ENCODE results near the gene ZNF710. TPM values are rescaled to one million over a fixed set of nuclear protein-coding genes. Genes with fewer than 3 reads are reported as not detected.

The ZNF710 gene
- total RNA-seq, 2 donors from 2014 or later = 10.3 to 12.0 TPM

DNA sequence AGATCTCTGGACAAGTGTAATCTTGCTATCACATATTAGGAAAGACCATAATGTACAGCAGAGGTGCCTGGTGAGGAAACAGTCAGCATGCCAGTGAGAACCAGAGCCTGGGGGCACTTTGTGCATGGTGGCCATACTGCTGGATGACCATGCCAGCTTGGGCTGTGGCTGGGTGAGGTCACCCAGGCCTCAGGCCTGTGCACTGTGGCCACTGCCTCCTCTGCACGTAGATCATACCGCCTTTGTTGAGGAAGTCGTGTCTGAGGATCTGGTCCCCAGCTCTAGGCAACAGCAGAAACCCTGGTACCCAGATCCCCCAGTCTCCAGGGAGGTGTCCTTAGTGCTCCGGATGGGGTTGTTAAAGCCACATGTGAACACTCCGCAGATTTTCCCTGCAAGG lies 38.9 kb downstream of the ZNF710 start:
- TF ChIP-seq, protein P1, sequence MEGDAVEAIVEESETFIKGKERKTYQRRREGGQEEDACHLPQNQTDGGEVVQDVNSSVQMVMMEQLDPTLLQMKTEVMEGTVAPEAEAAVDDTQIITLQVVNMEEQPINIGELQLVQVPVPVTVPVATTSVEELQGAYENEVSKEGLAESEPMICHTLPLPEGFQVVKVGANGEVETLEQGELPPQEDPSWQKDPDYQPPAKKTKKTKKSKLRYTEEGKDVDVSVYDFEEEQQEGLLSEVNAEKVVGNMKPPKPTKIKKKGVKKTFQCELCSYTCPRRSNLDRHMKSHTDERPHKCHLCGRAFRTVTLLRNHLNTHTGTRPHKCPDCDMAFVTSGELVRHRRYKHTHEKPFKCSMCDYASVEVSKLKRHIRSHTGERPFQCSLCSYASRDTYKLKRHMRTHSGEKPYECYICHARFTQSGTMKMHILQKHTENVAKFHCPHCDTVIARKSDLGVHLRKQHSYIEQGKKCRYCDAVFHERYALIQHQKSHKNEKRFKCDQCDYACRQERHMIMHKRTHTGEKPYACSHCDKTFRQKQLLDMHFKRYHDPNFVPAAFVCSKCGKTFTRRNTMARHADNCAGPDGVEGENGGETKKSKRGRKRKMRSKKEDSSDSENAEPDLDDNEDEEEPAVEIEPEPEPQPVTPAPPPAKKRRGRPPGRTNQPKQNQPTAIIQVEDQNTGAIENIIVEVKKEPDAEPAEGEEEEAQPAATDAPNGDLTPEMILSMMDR (IDR thresholded peaks at IDR 0.05) = no peak
- Histone ChIP-seq H3K4me1 (ENCODE audit: control insufficient read depth in 1 of 2, low read depth in 2 of 2) (peaks cover 0 to 3% of the 10 kb centered on the region in 2 donors), H3K4me3 (no peak overlapping the region), H3K9me3 (no peaks in the 10 kb centered on the region), H3K27ac (no peak overlapping the region), H3K27me3 (replicated peaks; ENCODE audit: insufficient read depth) (no peaks in the 10 kb centered on the region), H3K36me3 (no peaks in the 10 kb centered on the region)
- ATAC-seq (ENCODE audit: insufficient number of reproducible peaks, low FRiP score, low read depth) (no peak), DNase-seq (ENCODE audit: low spot score) (no peak)

DNA sequence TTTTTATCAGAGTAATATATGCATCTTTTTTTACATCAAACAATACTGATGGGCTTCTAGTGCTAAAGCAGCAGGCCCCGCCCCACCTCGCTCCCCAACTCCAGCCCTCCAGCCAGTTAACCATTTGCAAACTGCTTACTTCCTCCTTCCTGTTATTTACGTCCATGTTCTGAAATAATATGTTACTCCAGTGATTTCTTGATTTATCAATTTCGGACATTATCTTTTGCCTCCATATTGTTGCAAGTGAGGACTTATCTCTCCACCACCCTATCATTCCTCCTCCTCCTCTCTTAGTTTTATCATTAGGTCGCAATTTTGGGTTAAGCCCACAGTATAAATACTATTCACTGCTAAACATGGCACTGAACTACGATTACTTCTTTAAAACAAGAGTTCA lies 39.5 kb downstream of the ZNF710 start:
- DNase-seq (ENCODE audit: low spot score) (no peak), ATAC-seq (ENCODE audit: insufficient number of reproducible peaks, low FRiP score, low read depth) (no peak)
- no peak overlapping the region for H3K4me3 ChIP-seq
- no peaks in the 10 kb centered on the region for H3K36me3 ChIP-seq
- no peak overlapping the region for H3K27ac ChIP-seq
- H3K9me3 ChIP-seq = no peaks in the 10 kb centered on the region
- TF ChIP-seq, protein P1 (IDR thresholded peaks at IDR 0.05) = no peak
- no peaks in the 10 kb centered on the region for H3K27me3 ChIP-seq (replicated peaks; ENCODE audit: insufficient read depth)
- peaks cover 0 to 3% of the 10 kb centered on the region in 2 donors for H3K4me1 ChIP-seq (ENCODE audit: control insufficient read depth in 1 of 2, low read depth in 2 of 2)

DNA sequence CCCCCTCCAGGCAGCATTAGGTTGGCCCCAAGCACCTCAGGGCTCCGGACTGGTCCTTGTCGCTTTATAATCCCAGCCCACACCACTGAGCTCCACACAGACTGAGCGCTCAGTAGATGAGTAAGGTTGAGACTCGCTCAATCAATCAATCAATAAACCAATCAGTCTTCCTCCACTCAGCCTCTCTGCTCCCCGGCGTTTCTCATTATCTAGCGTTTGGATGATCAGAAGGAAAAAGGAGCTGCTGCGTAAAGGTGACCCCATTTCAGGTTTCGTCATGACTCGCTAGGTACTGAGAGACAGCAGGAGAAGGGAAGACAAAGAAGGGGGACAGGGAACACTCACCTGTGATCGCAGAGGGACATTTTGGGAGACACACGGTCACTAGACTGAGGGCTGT lies 41.2 kb downstream of the ZNF710 start:
- no peaks in the 10 kb centered on the region for H3K27me3 ChIP-seq (replicated peaks; ENCODE audit: insufficient read depth)
- H3K27ac ChIP-seq = no peak overlapping the region
- TF ChIP-seq, protein P1 (IDR thresholded peaks at IDR 0.05) = no peak
- peaks cover 10 to 12% of the 10 kb centered on the region in 2 donors for H3K4me1 ChIP-seq (ENCODE audit: control insufficient read depth in 1 of 2, low read depth in 2 of 2)
- H3K9me3 ChIP-seq = no peaks in the 10 kb centered on the region
- H3K4me3 ChIP-seq = no peak overlapping the region
- no peak for ATAC-seq (ENCODE audit: insufficient number of reproducible peaks, low FRiP score, low read depth)
- no peak for DNase-seq (ENCODE audit: low spot score)
- no peaks in the 10 kb centered on the region for H3K36me3 ChIP-seq

DNA sequence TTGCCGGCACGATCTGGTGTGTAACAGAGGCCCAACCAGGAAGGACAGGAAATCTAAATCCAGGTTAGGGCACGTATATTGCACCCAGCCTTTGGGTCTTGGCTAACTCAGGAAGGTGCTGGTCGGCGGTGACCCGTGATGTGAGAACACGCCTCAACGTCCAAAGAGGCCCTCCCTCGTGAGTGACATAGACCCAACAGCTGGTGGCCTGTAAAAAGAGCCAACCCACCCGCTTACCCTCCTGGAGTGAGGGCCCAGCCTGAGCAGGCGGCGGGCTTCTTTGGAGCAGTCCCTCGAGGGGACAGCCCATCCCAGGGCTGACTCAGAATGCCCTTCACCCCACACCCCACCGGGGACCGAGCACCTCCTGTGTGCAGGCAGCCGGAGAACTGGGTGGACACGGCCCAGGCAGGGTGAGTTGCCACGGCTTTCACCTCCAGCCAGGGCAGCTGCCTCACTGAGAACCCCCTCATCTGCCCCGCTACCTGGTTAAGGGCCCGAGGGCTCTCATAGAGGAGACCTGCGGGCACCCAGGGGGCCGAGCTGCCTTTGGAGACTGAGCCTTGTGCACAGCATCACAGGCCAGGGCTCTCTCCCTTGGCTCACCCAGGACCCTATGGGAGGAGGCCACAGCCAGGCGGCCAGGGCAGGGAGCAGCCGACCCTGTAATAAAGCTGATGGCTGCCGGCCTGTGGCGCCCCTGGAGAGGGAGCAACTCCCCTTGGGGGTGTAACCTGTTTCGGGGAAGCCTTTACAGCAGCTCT lies 41.8 kb downstream of the ZNF710 start:
- no peak for DNase-seq (ENCODE audit: low spot score)
- Histone ChIP-seq H3K4me1 (ENCODE audit: control insufficient read depth in 1 of 2, low read depth in 2 of 2) (peaks cover 12 to 14% of the 10 kb centered on the region in 2 donors), H3K4me3 (no peak overlapping the region)

DNA sequence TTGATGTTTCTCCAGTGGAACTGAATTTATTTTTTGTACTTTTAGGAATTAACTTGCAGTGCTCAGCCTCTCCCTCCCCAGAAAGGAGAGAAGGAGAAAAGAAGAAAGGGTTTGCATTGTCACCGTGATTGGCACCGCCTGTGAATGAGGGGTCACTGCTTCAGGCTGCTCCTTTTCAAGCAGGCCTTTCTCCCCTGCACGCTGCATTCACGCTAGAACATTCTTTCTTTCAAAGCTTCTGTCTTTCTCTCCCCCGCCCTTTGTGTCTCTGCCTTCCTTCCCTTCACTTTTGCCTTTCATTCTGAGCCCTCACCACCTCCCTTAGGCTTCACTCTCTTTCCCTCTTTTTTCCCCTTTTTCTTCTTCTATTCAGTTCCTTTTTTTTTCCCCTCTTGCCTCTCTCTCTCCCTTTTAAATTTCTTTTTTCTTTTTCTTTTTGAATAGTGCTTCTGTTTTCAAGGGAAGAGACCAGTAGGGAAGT lies 42.4 kb downstream of the ZNF710 start:
- TF ChIP-seq, protein P1 (IDR thresholded peaks at IDR 0.05) = no peak
- H3K4me1 ChIP-seq (ENCODE audit: control insufficient read depth in 1 of 2, low read depth in 2 of 2) = peaks cover 15 to 17% of the 10 kb centered on the region in 2 donors

More for the DNA sequence above, 41.8 kb downstream of the ZNF710 start:
- TF ChIP-seq, protein P1 (IDR thresholded peaks at IDR 0.05) = no peak
- H3K27me3 ChIP-seq (replicated peaks; ENCODE audit: insufficient read depth) = no peaks in the 10 kb centered on the region
- no peaks in the 10 kb centered on the region for H3K36me3 ChIP-seq
- no peaks in the 10 kb centered on the region for H3K9me3 ChIP-seq
- no peak overlapping the region for H3K27ac ChIP-seq
- no peak for ATAC-seq (ENCODE audit: insufficient number of reproducible peaks, low FRiP score, low read depth)

More for the DNA sequence above, 42.4 kb downstream of the ZNF710 start:
- no peak overlapping the region for H3K4me3 ChIP-seq
- no peaks in the 10 kb centered on the region for H3K36me3 ChIP-seq
- ATAC-seq (ENCODE audit: insufficient number of reproducible peaks, low FRiP score, low read depth) (no peak), DNase-seq (ENCODE audit: low spot score) (no peak)
- H3K27ac ChIP-seq = no peak overlapping the region
- H3K9me3 ChIP-seq = no peaks in the 10 kb centered on the region
- H3K27me3 ChIP-seq (replicated peaks; ENCODE audit: insufficient read depth) = no peaks in the 10 kb centered on the region
